Hepatocyte (in vitro differentiated cells): ENCODE measurements around the gene RHCG. TPM values are rescaled to one million over a fixed set of nuclear protein-coding genes. Genes with fewer than 3 reads are reported as not detected.

ENCODE experiments used
- DNase-seq: peaks from one replicate; pipeline ENCODE4 v3.0.0-alpha.2; 2016; ENCODE audit warnings: low spot score
- H2AFZ ChIP-seq: fragments of 200-600 bp; sonication (generic); 2 replicates; pipeline ENCODE4 v1.6.0; 2016; ENCODE audit warnings: antibody characterized with exemption, mild to moderate bottlenecking
- H3K27ac ChIP-seq: fragments of 200-600 bp; sonication (generic); 2 replicates; pipeline ENCODE4 v1.5.1; 2016; ENCODE audit warnings: mild to moderate bottlenecking
- H3K27me3 ChIP-seq: fragments of 200-600 bp; sonication (generic); 2 replicates; pipeline ENCODE4 v1.6.1; 2016
- H3K36me3 ChIP-seq: fragments of 200-600 bp; sonication (generic); replicated peaks from 2 replicates; pipeline ENCODE4 v1.5.1; 2016; ENCODE audit warnings: low read depth; ENCODE audit not compliant: insufficient read depth
- H3K4me1 ChIP-seq: fragments of 200-600 bp; sonication (generic); 2 replicates; pipeline ENCODE4 v1.5.1; 2016; ENCODE audit warnings: mild to moderate bottlenecking, moderate library complexity; ENCODE audit not compliant: insufficient read depth
- H3K4me2 ChIP-seq: fragments of 200-600 bp; sonication (generic); 2 replicates; pipeline ENCODE4 v1.6.0; 2016
- H3K4me3 ChIP-seq: fragments of 200-600 bp; sonication (generic); 2 replicates; pipeline ENCODE4 v1.5.1; 2016; ENCODE audit warnings: mild to moderate bottlenecking
- H3K79me2 ChIP-seq: fragments of 200-600 bp; sonication (generic); 2 replicates; pipeline ENCODE4 v1.6.0; 2017; ENCODE audit warnings: mild to moderate bottlenecking
- H3K9me2 ChIP-seq: fragments of 200-600 bp; sonication (generic); replicated peaks from 2 replicates; pipeline ENCODE4 v1.6.0; 2017; ENCODE audit warnings: mild to moderate bottlenecking; ENCODE audit not compliant: insufficient read depth
- H3K9me3 ChIP-seq: fragments of 200-600 bp; sonication (generic); 2 replicates; pipeline ENCODE4 v1.5.1; 2016; ENCODE audit warnings: low read depth, mild to moderate bottlenecking
- H4K20me1 ChIP-seq: fragments of 200-600 bp; sonication (generic); 2 replicates; pipeline ENCODE4 v1.6.0; 2016; ENCODE audit warnings: mild to moderate bottlenecking; ENCODE audit not compliant: insufficient read depth, poor library complexity, severe bottlenecking
- EZH2 ChIP-seq: fragments of 200-600 bp; sonication (generic); IDR thresholded peaks from 2 replicates; pipeline ENCODE4 v1.6.1; 2016; ENCODE audit warnings: antibody characterized with exemption, mild to moderate bottlenecking, borderline replicate concordance
- EZH2phosphoT487 ChIP-seq: fragments of 200-600 bp; sonication (generic); IDR thresholded peaks from one replicate; pipeline ENCODE4 v1.6.1; 2018; ENCODE audit warnings: antibody characterized with exemption, mild to moderate bottlenecking, low read depth, moderate library complexity; ENCODE audit not compliant: unreplicated experiment, severe bottlenecking
- WGBS: methylation state at CpG from one replicate; pipeline ENCODE4 v1.1.6; 2016; ENCODE audit warnings: low lambda C conversion rate; ENCODE audit errors: missing lambda C conversion rate; 5-methylcytosine and 5-hydroxymethylcytosine counted together
- polyA plus RNA-seq: library from polyadenylated mRNA; unstranded; fragments of >200 nt; fragmentation: Nextera tagmentation; extraction: Ambion mirVana; gene quantifications from 2 replicates; pipeline ENCODE4 v1.2.1, GENCODE V29; 2016
- total RNA-seq: library from RNA; depleted of rRNA; stranded (reverse); fragments of >200 nt; gene quantifications from 2 replicates; pipeline ENCODE4 v1.2.3, GENCODE V29; 2014
- TF ChIP-seq, protein P1 (sequence below): fragments of 200-600 bp; sonication (generic); IDR thresholded peaks from 2 replicates; pipeline ENCODE4 v1.5.1; 2016; ENCODE audit warnings: antibody characterized with exemption, mild to moderate bottlenecking; ENCODE audit not compliant: poor library complexity

Gene RHCG
- total and polyA plus RNA-seq, 2 experiments from 2014 or later = 1.1 to 1.7 TPM

DNA sequence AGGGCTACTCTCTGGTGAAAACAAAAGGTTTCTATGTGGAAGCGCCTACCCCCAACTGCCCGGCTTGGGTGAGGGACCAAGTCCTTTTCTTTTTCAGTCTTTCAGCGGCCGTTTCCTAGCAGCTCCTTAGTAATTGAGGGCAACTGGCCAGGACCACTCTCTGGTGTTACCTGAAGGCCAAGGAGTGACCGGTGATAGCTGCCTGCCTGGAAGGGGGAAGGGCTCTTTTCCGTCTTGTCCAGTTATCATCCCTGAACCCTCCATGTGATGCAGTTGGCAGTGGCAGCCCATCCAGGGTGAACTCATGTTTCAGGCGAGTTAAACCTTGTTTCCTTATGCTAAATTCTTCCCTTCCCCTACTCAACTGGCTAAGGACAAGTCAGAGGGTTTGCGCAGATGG, 33.3 kb downstream of the RHCG start:
- Histone ChIP-seq H3K9me2 (no peaks in the 10 kb centered on the region), H4K20me1 (no peaks in the 10 kb centered on the region), H3K27ac (no peak overlapping the region), H2AFZ (no peak overlapping the region), H3K4me2 (no peak overlapping the region), H3K27me3 (no peaks in the 10 kb centered on the region), H3K79me2 (no peaks in the 10 kb centered on the region), H3K36me3 (no peaks in the 10 kb centered on the region), H3K9me3 (no peaks in the 10 kb centered on the region), H3K4me1 (no peaks in the 10 kb centered on the region), H3K4me3 (no peak overlapping the region)
- WGBS = 94% methylated on average over 8 of the region's 8 CpGs
- DNase-seq = no peak
- no peak for TF ChIP-seq EZH2phosphoT487

DNA sequence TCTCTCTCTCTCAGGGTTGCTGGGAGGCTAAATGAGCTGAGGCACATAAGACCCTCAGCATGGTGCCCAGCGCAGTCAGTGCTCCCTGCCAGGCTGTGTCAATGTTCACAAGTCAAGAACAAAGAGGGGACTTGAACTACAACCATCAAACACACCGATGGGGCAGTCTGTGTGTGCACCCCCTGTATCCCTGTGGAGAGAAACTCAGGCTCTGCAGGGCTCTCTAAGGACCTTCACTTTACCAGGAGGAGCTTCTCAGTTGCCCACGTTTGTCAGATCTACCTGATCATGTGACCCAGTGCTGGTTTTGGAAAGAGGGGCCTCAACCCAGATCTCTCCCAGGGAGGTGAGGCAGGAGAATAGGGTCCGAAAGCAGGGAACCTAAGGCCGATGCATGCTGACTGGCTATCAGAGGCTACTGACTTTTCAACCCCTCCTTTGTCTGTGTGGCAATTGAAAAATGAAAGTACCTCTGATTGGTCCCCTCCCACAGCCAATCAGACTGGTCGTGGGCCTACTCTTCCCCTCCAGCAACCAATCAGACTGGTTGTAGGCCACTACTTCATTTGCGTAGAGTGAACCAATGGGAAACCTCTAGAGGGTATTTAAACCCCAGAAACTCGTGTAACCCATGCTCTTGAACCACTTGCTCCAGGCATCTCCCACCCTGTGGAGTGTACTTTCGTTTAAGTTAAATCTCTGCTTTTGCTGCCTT, 34.0 kb downstream of the RHCG start:
- H3K4me2 ChIP-seq = no peak overlapping the region
- H3K4me1 ChIP-seq = no peaks in the 10 kb centered on the region
- no peak overlapping the region for H3K4me3 ChIP-seq
- 87% methylated on average over 9 of the region's 9 CpGs for WGBS
- H3K9me3 ChIP-seq = no peaks in the 10 kb centered on the region
- H4K20me1 ChIP-seq = no peaks in the 10 kb centered on the region
- H3K79me2 ChIP-seq = no peaks in the 10 kb centered on the region
- DNase-seq = no peak
- H2AFZ ChIP-seq = no peak overlapping the region
- H3K27ac ChIP-seq = no peak overlapping the region
- no peaks in the 10 kb centered on the region for H3K27me3 ChIP-seq
- H3K36me3 ChIP-seq = no peaks in the 10 kb centered on the region
- H3K9me2 ChIP-seq = no peaks in the 10 kb centered on the region
- no peak for TF ChIP-seq EZH2phosphoT487
- no peak for TF ChIP-seq EZH2
- TF ChIP-seq, protein P1, sequence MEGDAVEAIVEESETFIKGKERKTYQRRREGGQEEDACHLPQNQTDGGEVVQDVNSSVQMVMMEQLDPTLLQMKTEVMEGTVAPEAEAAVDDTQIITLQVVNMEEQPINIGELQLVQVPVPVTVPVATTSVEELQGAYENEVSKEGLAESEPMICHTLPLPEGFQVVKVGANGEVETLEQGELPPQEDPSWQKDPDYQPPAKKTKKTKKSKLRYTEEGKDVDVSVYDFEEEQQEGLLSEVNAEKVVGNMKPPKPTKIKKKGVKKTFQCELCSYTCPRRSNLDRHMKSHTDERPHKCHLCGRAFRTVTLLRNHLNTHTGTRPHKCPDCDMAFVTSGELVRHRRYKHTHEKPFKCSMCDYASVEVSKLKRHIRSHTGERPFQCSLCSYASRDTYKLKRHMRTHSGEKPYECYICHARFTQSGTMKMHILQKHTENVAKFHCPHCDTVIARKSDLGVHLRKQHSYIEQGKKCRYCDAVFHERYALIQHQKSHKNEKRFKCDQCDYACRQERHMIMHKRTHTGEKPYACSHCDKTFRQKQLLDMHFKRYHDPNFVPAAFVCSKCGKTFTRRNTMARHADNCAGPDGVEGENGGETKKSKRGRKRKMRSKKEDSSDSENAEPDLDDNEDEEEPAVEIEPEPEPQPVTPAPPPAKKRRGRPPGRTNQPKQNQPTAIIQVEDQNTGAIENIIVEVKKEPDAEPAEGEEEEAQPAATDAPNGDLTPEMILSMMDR = no peak

DNA sequence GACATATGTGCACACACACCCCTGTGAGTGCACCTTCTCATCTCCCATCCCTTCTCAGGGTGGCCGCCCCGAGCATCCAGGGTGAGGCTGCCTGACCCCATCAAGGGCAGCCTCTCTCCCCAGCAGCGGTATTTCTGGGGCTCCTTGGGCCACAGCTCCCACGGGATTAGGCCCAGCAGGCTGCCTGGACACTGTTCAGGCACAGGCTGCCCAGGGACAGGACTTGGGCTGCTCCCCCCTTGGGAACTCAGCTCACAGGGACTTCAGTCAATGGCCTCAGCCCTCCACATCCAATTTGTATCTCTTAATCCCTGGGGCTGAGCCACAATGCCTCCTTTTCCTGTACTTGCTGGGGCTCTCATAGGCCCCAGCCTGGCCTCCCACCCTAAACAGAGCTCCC, 35.0 kb downstream of the RHCG start:
- H2AFZ ChIP-seq = no peak overlapping the region
- WGBS = 86% methylated on average over 4 of the region's 4 CpGs
- no peaks in the 10 kb centered on the region for H3K36me3 ChIP-seq
- H3K27ac ChIP-seq = no peak overlapping the region
- no peaks in the 10 kb centered on the region for H4K20me1 ChIP-seq
- no peaks in the 10 kb centered on the region for H3K79me2 ChIP-seq
- TF ChIP-seq EZH2phosphoT487 (no peak), EZH2 (no peak)
- TF ChIP-seq, protein P1 = no peak
- H3K4me3 ChIP-seq = no peak overlapping the region
- no peak for DNase-seq
- H3K9me3 ChIP-seq = no peaks in the 10 kb centered on the region
- no peaks in the 10 kb centered on the region for H3K9me2 ChIP-seq
- no peaks in the 10 kb centered on the region for H3K4me1 ChIP-seq
- H3K27me3 ChIP-seq = no peaks in the 10 kb centered on the region
- H3K4me2 ChIP-seq = no peak overlapping the region

DNA sequence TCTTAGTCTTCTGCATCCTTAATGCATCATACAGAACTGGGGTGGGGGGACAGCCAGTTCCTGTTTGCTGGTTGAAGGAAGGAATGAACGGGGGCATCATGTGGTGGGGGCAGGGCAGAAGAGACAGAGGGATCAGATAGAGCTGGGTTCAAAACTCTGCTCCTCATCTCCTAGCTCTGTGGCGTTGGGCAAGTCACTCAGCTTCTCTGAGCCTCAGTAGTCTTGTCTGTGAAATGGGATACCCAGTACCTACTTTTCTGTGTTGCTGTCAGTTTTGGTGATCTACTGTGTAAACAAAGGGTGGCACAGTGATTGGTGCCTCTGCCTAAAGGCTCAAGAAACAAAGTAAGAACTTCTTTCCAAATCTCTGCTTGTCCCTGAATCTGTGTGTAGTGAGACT, 36.3 kb downstream of the RHCG start:
- H3K4me2 ChIP-seq = peak overlapping the region; percentile 41
- no peaks in the 10 kb centered on the region for H3K36me3 ChIP-seq
- no peaks in the 10 kb centered on the region for H3K27me3 ChIP-seq
- H4K20me1 ChIP-seq = no peaks in the 10 kb centered on the region
- H3K4me1 ChIP-seq = no peaks in the 10 kb centered on the region
- TF ChIP-seq EZH2phosphoT487 (no peak), EZH2 (no peak)
- TF ChIP-seq, protein P1 = no peak
- H3K27ac ChIP-seq = no peak overlapping the region
- DNase-seq = no peak
- H3K9me2 ChIP-seq = no peaks in the 10 kb centered on the region
- no peaks in the 10 kb centered on the region for H3K79me2 ChIP-seq
- 75% methylated on average over 2 of the region's 2 CpGs for WGBS
- no peak overlapping the region for H2AFZ ChIP-seq
- no peaks in the 10 kb centered on the region for H3K9me3 ChIP-seq
- no peak overlapping the region for H3K4me3 ChIP-seq
